ENCODE results near the gene SEMA4B.
A peak's percentile ranks its signal among the peaks of the same experiment; 100 is the strongest.
"Not testable (repeated sequence)": the region's sequence is repeated elsewhere in the genome, so short reads cannot be mapped to it uniquely, and the experiment has no call there.

Gene SEMA4B

GRCh38 chr15:90259524-90259923, 58.4 kb downstream of the SEMA4B start:
- no peak for DNase-seq (ENCODE audit: low spot score)

GRCh38 chr15:90260731-90261130, 59.6 kb downstream of the SEMA4B start:
- not testable (repeated sequence) for DNase-seq (ENCODE audit: low spot score)

GRCh38 chr15:90261811-90262210, 60.7 kb downstream of the SEMA4B start:
- no peak for DNase-seq (ENCODE audit: low spot score)

- DNase-seq (ENCODE audit: low spot score), result no peak
Observed at GRCh38 chr15:90262426-90262825, 61.3 kb downstream of the SEMA4B start.

- DNase-seq (ENCODE audit: low spot score), result no peak
Observed at GRCh38 chr15:90264671-90265070, 63.5 kb downstream of the SEMA4B start.

- DNase-seq (ENCODE audit: low spot score), result peak; percentile 86
Observed at GRCh38 chr15:90265271-90266060, 64.3 kb downstream of the SEMA4B start, which contains the start of gene NGRN. TSS of gene NGRN (plus strand) at chr15:90265672. CDS start at chr15:90265713, 41 bp downstream.

- no peak for DNase-seq (ENCODE audit: low spot score)
Observed at GRCh38 chr15:90266061-90266431, 64.9 kb downstream of the SEMA4B start.

- DNase-seq (ENCODE audit: low spot score), result no peak
Observed at GRCh38 chr15:90266485-90266884, 65.4 kb downstream of the SEMA4B start.

GRCh38 chr15:90268415-90268814, 67.3 kb downstream of the SEMA4B start:
- DNase-seq (ENCODE audit: low spot score), result no peak

- DNase-seq (ENCODE audit: low spot score), result no peak
Observed at GRCh38 chr15:90270502-90271150, 69.5 kb downstream of the SEMA4B start.

GRCh38 chr15:90271459-90272166, 70.5 kb downstream of the SEMA4B start:
- no peak for DNase-seq (ENCODE audit: low spot score)

GRCh38 chr15:90278467-90278866, 77.3 kb downstream of the SEMA4B start:
- not testable (repeated sequence) for DNase-seq (ENCODE audit: low spot score)
